Peyer's patch (tissue), 4 donors: ENCODE data around the gene RNF123.

Experiments
- CTCF ChIP-seq, 6 experiments: fragments of 450-650 bp in 4 of 6; fragments of 200-600 bp in 2 of 6; sonication (generic) in 1 of 6; IDR thresholded peaks; one replicate each; pipeline ENCODE4 v1.5.1; 2017 to 2019; ENCODE audit warnings: antibody characterized with exemption in 6 of 6, mild to moderate bottlenecking in 3 of 6, moderate library complexity in 1 of 6
- POLR2A ChIP-seq, 2 donors: fragments of 450-650 bp; IDR thresholded peaks; one replicate each; pipeline ENCODE4 v1.5.1; 2017; ENCODE audit warnings: antibody characterized with exemption in 2 of 2, mild to moderate bottlenecking in 2 of 2, moderate library complexity in 2 of 2

DNA sequence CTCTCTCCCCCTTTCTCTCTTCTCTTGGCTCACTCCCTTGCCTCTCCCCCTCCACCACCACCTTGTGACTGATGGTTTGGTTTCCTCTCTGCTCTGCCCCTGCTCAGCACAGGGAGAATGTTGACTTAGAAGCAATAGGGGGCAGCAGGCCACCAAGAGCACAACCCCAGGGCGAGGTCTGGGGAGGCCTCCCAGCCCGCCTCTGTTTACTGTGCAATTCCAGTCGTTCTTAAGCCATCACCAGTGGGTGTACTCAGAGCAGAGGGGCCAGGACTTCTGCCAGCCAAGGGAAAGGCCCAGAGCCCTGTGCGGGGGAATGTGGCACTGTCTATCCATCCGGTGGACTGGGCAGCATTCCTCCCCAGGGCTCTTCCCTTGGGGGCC is 21.0 kb upstream of the RNF123 start:
- TF ChIP-seq CTCF (IDR thresholded peaks at IDR 0.05) (no peak), POLR2A (IDR thresholded peaks at IDR 0.05) (no peak)
